Endodermal cell (in vitro differentiated cells): ENCODE results near the gene HAPSTR1. TPM values are rescaled to one million over a fixed set of nuclear protein-coding genes. Genes with fewer than 3 reads are reported as not detected.

Experiments used
- DNase-seq: peaks from one replicate; pipeline ENCODE4 v3.0.0-alpha.2; 2017
- H3K27ac ChIP-seq: 2 replicates; pipeline ENCODE4 v1.5.1; 2013; ENCODE audit warnings: mild to moderate bottlenecking, low read depth, low read length, moderate library complexity
- H3K27me3 ChIP-seq: 2 replicates; pipeline ENCODE4 v1.6.1; 2013; ENCODE audit warnings: mild to moderate bottlenecking, low read length, moderate library complexity; ENCODE audit not compliant: insufficient read depth, control insufficient read depth, poor library complexity, severe bottlenecking
- H3K36me3 ChIP-seq: 2 replicates; pipeline ENCODE4 v1.7.0; 2013; ENCODE audit warnings: mild to moderate bottlenecking, low read length, moderate library complexity; ENCODE audit not compliant: control insufficient read depth, insufficient read depth
- H3K4me1 ChIP-seq: one replicate; pipeline ENCODE4 v1.7.0; 2013; ENCODE audit warnings: low read length; ENCODE audit not compliant: control insufficient read depth, insufficient read depth
- H3K4me3 ChIP-seq: 2 replicates; pipeline ENCODE4 v1.5.1; 2013; ENCODE audit warnings: mild to moderate bottlenecking, low read length, moderate library complexity
- H3K9ac ChIP-seq: 2 replicates; pipeline ENCODE4 v1.6.1; 2013; ENCODE audit warnings: mild to moderate bottlenecking, low read length, moderate library complexity; ENCODE audit not compliant: poor library complexity, severe bottlenecking; ENCODE audit errors: extremely low read depth
- H3K9me3 ChIP-seq: 2 replicates; pipeline ENCODE4 v1.6.1; 2013; ENCODE audit warnings: mild to moderate bottlenecking, low read length, moderate library complexity; ENCODE audit not compliant: control insufficient read depth
- H3K27ac Mint-ChIP-seq: 2 replicates; pipeline ENCODE4 v1.8.0; 2020; ENCODE audit warnings: mixed read lengths
- H3K27me3 Mint-ChIP-seq: 2 replicates; pipeline ENCODE4 v1.8.0; 2021; ENCODE audit warnings: mild to moderate bottlenecking, mixed read lengths; ENCODE audit not compliant: insufficient read depth
- H3K36me3 Mint-ChIP-seq: 2 replicates; pipeline ENCODE4 v1.8.0; 2020; ENCODE audit warnings: low read depth, mixed read lengths
- H3K4me1 Mint-ChIP-seq: 2 replicates; pipeline ENCODE4 v1.8.0; 2020; ENCODE audit warnings: mixed read lengths
- H3K4me3 Mint-ChIP-seq: 2 replicates; pipeline ENCODE4 v1.8.0; 2020; ENCODE audit warnings: mild to moderate bottlenecking, moderate library complexity, mixed read lengths
- H3K9me3 Mint-ChIP-seq: 2 replicates; pipeline ENCODE4 v1.8.0; 2020; ENCODE audit warnings: mild to moderate bottlenecking, mixed read lengths
- WGBS, 2 experiments: methylation state at CpG; one replicate each; pipeline versions ENCODE4 v1.1.5 to v1.1.7; 2013; ENCODE audit warnings: missing lambda C conversion rate in 2 of 2, mixed read lengths in 1 of 2; ENCODE audit not compliant: insufficient coverage in 1 of 2, insufficient read length in 1 of 2; 5-methylcytosine and 5-hydroxymethylcytosine counted together
- total RNA-seq, 2 donors: library from RNA; stranded (reverse); fragmentation: NEBNext Ultra II Directional in 1 of 2; extraction: Animal tissue kit (Norgen Biotek cat#: 25700) in 1 of 2; gene quantifications; 2 replicates in 1 of 2; 3 replicates in 1 of 2; pipeline ENCODE4 v1.2.1, GENCODE V29; 2021
- TF ChIP-seq, protein P1 (sequence below): fragments of 200-600 bp; sonication (generic); conservative IDR thresholded peaks from 2 replicates; pipeline ENCODE4 v1.5.0; 2021; ENCODE audit warnings: antibody characterized with exemption, mild to moderate bottlenecking

Gene HAPSTR1
- total RNA-seq, 2 donors from 2014 or later = 60.9 to 68.5 TPM

DNA sequence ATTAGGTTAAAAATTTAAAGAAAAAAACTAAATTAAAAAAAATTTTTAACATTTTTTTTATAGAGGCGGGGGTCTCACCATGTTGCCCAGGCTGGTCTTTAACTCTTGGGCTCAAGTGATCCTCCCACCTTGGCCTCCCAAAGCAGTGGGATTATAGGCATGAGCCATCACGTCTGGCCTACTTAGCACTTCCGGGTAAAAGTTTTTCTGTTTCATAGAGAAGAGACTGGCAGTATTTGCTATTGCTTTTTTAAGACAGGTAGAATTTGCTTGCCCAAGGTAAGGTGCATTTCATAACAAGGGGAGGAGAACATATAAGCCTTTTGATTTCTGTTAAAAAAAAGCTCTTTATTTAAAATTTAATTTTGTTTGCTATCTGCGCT lies 12.0 kb upstream of the HAPSTR1 start:
- peaks cover 8% of the 10 kb centered on the region for H3K9me3 Mint-ChIP-seq
- Histone ChIP-seq H3K27me3 (no peaks in the 10 kb centered on the region), H3K4me1 (no peaks in the 10 kb centered on the region), H3K36me3 (no peaks in the 10 kb centered on the region), H3K4me3 (no peak overlapping the region), H3K9me3 (peaks cover 11% of the 10 kb centered on the region), H3K9ac (no peak overlapping the region), H3K27ac (no peak overlapping the region)
- H3K4me1 Mint-ChIP-seq = no peaks in the 10 kb centered on the region
- no peak overlapping the region for H3K27ac Mint-ChIP-seq
- 77 to 83% methylated on average over 4 of the region's 4 CpGs for WGBS, 2 experiments
- H3K4me3 Mint-ChIP-seq = no peak overlapping the region
- DNase-seq = no peak
- no peaks in the 10 kb centered on the region for H3K27me3 Mint-ChIP-seq
- TF ChIP-seq, protein P1, sequence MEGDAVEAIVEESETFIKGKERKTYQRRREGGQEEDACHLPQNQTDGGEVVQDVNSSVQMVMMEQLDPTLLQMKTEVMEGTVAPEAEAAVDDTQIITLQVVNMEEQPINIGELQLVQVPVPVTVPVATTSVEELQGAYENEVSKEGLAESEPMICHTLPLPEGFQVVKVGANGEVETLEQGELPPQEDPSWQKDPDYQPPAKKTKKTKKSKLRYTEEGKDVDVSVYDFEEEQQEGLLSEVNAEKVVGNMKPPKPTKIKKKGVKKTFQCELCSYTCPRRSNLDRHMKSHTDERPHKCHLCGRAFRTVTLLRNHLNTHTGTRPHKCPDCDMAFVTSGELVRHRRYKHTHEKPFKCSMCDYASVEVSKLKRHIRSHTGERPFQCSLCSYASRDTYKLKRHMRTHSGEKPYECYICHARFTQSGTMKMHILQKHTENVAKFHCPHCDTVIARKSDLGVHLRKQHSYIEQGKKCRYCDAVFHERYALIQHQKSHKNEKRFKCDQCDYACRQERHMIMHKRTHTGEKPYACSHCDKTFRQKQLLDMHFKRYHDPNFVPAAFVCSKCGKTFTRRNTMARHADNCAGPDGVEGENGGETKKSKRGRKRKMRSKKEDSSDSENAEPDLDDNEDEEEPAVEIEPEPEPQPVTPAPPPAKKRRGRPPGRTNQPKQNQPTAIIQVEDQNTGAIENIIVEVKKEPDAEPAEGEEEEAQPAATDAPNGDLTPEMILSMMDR = no peak
- H3K36me3 Mint-ChIP-seq = no peaks in the 10 kb centered on the region

DNA sequence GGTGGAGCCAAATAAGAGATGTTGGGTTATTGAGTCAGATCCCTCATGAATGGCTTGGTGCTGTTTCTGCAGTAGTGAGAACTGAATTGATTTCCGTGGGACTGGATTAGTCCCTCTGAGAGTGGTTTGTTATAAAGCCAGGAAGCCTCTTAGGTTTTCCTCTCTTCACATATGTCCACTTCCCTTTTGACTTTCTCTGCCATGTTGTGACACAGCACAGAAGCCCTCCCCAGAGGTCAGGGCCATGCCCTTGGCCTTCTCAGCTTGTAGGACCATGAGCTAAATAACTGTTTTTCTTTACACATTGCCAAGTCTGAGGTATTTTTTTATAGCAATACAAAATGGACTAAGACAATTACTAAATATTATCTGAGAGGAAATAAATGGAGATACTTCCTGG lies 10.3 kb upstream of the HAPSTR1 start:
- H3K36me3 Mint-ChIP-seq = no peaks in the 10 kb centered on the region
- H3K9ac ChIP-seq = no peak overlapping the region
- H3K9me3 Mint-ChIP-seq = peaks cover 8% of the 10 kb centered on the region
- no peak for DNase-seq
- no peaks in the 10 kb centered on the region for H3K27me3 Mint-ChIP-seq
- H3K27me3 ChIP-seq = no peaks in the 10 kb centered on the region
- no peaks in the 10 kb centered on the region for H3K4me1 Mint-ChIP-seq
- no peaks in the 10 kb centered on the region for H3K4me1 ChIP-seq
- 100% methylated on average over 1 of the region's 1 CpG; no CpG with 5 or more reads in 1 of the 2 experiments for WGBS, 2 experiments
- no peaks in the 10 kb centered on the region for H3K36me3 ChIP-seq
- no peak overlapping the region for H3K4me3 ChIP-seq
- peaks cover 11% of the 10 kb centered on the region for H3K9me3 ChIP-seq
- no peak overlapping the region for H3K27ac Mint-ChIP-seq
- TF ChIP-seq, protein P1 = no peak
- H3K27ac ChIP-seq = no peak overlapping the region
- no peak overlapping the region for H3K4me3 Mint-ChIP-seq

DNA sequence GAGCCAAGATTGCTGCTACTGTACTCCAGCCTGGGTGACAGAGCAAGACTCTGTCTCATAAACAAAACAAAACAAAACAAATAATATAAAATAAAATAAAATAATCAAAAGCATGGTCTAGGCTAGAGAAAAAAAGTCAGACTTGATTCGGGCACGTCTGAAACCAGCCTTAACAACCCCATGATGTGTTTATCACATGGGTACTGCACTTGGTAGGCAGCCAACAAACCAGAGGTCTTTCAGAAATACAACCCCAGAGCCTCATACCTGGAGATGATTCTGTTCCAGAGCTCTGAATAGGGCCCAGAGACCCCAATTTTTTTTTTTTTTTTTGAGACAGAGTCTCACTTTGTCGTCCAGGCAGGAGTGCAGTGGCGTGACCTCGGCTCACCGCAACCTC lies 9.6 kb upstream of the HAPSTR1 start:
- Mint-ChIP-seq H3K36me3 (no peaks in the 10 kb centered on the region), H3K4me3 (no peak overlapping the region), H3K9me3 (peaks cover 8% of the 10 kb centered on the region), H3K27me3 (no peaks in the 10 kb centered on the region), H3K27ac (no peak overlapping the region), H3K4me1 (no peaks in the 10 kb centered on the region)
- Histone ChIP-seq H3K9me3 (peaks cover 11% of the 10 kb centered on the region), H3K27me3 (no peaks in the 10 kb centered on the region), H3K4me3 (no peak overlapping the region), H3K9ac (no peak overlapping the region), H3K4me1 (no peaks in the 10 kb centered on the region), H3K27ac (no peak overlapping the region), H3K36me3 (no peaks in the 10 kb centered on the region)
- 85 to 92% methylated on average over 2 to 6 of the region's 6 CpGs for WGBS, 2 experiments
- TF ChIP-seq, protein P1 = no peak
- DNase-seq = no peak
